ENCODE data around the gene ZNF429.

DNA sequence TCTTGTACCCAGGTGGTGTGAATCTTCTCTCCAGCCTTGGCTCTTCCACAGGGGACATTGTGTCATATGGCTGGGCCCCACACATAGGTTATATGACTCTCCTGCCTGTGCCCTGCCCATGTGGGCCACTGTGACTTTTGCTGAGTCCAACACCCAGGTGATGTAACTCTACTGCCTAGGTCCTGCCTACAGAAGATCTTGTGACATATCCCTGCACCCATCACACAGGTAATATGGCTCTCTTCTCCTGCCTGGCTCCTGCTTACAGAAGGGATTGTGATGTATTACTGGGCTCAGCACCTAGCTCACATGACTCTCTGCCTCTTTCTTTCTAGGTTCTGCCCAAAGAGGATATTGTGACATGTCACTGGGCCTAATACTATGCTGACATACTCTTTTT lies 19.5 kb upstream of the ZNF429 start:
- TF ChIP-seq EZH2 (IDR thresholded peaks at IDR 0.05; ENCODE audit: low read length) = no peak
- TF ChIP-seq, protein P1, sequence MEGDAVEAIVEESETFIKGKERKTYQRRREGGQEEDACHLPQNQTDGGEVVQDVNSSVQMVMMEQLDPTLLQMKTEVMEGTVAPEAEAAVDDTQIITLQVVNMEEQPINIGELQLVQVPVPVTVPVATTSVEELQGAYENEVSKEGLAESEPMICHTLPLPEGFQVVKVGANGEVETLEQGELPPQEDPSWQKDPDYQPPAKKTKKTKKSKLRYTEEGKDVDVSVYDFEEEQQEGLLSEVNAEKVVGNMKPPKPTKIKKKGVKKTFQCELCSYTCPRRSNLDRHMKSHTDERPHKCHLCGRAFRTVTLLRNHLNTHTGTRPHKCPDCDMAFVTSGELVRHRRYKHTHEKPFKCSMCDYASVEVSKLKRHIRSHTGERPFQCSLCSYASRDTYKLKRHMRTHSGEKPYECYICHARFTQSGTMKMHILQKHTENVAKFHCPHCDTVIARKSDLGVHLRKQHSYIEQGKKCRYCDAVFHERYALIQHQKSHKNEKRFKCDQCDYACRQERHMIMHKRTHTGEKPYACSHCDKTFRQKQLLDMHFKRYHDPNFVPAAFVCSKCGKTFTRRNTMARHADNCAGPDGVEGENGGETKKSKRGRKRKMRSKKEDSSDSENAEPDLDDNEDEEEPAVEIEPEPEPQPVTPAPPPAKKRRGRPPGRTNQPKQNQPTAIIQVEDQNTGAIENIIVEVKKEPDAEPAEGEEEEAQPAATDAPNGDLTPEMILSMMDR (optimal IDR thresholded peaks at IDR 0.05 in 1 of 3, IDR thresholded peaks at IDR 0.05 in 1 of 3, conservative IDR thresholded peaks at IDR 0.05 in 1 of 3; ENCODE audit: extremely low read depth in 1 of 3, insufficient read depth in 2 of 3, low read length in 3 of 3) = no peak

Measured in keratinocyte (primary cell).